K562 (cell line): ENCODE data around the gene ADAMTSL2. TPM values are rescaled to one million over a fixed set of nuclear protein-coding genes. Genes with fewer than 3 reads are reported as not detected.

ENCODE experiments used
- ATAC-seq: fragments of 200-7000 bp; cut with Tn5 transposase; 3 replicates; pipeline ENCODE4 v1.9.1; 2020; ENCODE audit warnings: moderate library complexity
- BruUV-seq: library from RNA; stranded (reverse); fragments of 400-500 nt; replicated peaks from 2 replicates; lab custom pipeline; 2021; lab: Mats Ljungman, UMichigan
- CTCF ChIA-PET: fragments of 300-600 bp; formaldehyde crosslinking; extraction: SDS; loops from one replicate; lab custom pipeline; 2021; ENCODE audit warnings: low intra/inter-chr PET ratio; lab: Yijun Ruan, JAX
- POLR2A ChIA-PET: fragments of 300-600, 350-650 bp; sonication (Branson Sonifier 250); formaldehyde crosslinking; extraction: SDS; loops from one replicate; lab custom pipeline; 2021; ENCODE audit warnings: antibody characterized with exemption, inconsistent platforms; lab: Yijun Ruan, JAX
- DNase-seq, 4 experiments: peaks; one replicate each; pipeline versions ENCODE4 v3.0.0 to v3.0.0-alpha.2; 2011 to 2018; ENCODE audit warnings: low spot score in 3 of 4, mixed read lengths in 3 of 4; ENCODE audit errors: extremely low read depth in 1 of 4
- FAIRE-seq: peaks from 2 replicates; lab custom pipeline; 2011; peaks lifted over from hg19 to GRCh38; lab: Jason Lieb, UNC
- H2AFZ ChIP-seq: 2 replicates; pipeline ENCODE4 v1.6.0; 2011; ENCODE audit warnings: low read depth, low read length, control low read depth, inconsistent platforms
- H3K27ac ChIP-seq: fragments of 200-600 bp; 3 replicates; pipeline ENCODE4 v1.8.0; 2011; ENCODE audit warnings: low read depth, mild to moderate bottlenecking, control low read depth, inconsistent platforms, low read length, moderate library complexity, mixed read lengths; ENCODE audit errors: extremely low read depth
- H3K27me3 ChIP-seq, 2 experiments: fragments of 300-600 bp in 1 of 2; 2 replicates in 1 of 2; 3 replicates in 1 of 2; pipeline versions ENCODE4 v1.6.0 to v1.8.0; 2011; ENCODE audit warnings: inconsistent platforms in 2 of 2, low read length in 2 of 2, mild to moderate bottlenecking in 1 of 2, mixed read lengths in 1 of 2, moderate library complexity in 1 of 2; ENCODE audit not compliant: control insufficient read depth in 2 of 2, insufficient read depth in 2 of 2
- H3K36me3 ChIP-seq: fragments of 300-600 bp; 3 replicates; pipeline ENCODE4 v1.8.0; 2011; ENCODE audit warnings: mild to moderate bottlenecking, low read length, inconsistent platforms; ENCODE audit not compliant: control insufficient read depth, insufficient read depth
- H3K4me1 ChIP-seq, 2 experiments: fragments of 200-600 bp in 1 of 2; replicated peaks in 1 of 2; 2 replicates in 1 of 2; 3 replicates in 1 of 2; pipeline versions ENCODE4 v1.5.1 to v1.8.0; 2011; ENCODE audit warnings: inconsistent platforms in 2 of 2, low read length in 2 of 2, mild to moderate bottlenecking in 1 of 2, mixed read lengths in 1 of 2, moderate library complexity in 1 of 2; ENCODE audit not compliant: control insufficient read depth in 2 of 2, insufficient read depth in 2 of 2
- H3K4me2 ChIP-seq: 2 replicates; pipeline ENCODE4 v1.6.1; 2011; ENCODE audit warnings: low read length, control low read depth, inconsistent platforms, mixed read lengths; ENCODE audit not compliant: insufficient read depth
- H3K4me3 ChIP-seq: fragments of 200-600 bp; sonication (generic), shearing (Covaris generic); 2 replicates; pipeline ENCODE4 v1.5.1; 2016; ENCODE audit warnings: control low read depth, inconsistent platforms
- H3K79me2 ChIP-seq: fragments of 200-600 bp; 3 replicates; pipeline ENCODE4 v1.8.0; 2011; ENCODE audit warnings: low read length, inconsistent platforms; ENCODE audit not compliant: control insufficient read depth, insufficient read depth
- H3K9ac ChIP-seq, 2 experiments: 2 replicates each; pipeline versions ENCODE4 v1.6.0 to v1.6.1; 2011; ENCODE audit warnings: low read depth in 2 of 2, low read length in 2 of 2, control low read depth in 1 of 2, inconsistent platforms in 1 of 2, mild to moderate bottlenecking in 1 of 2, mixed read lengths in 1 of 2; ENCODE audit not compliant: insufficient read depth in 1 of 2
- H3K9me1 ChIP-seq: one replicate; pipeline ENCODE4 v1.6.0; 2011; ENCODE audit warnings: inconsistent platforms, mild to moderate bottlenecking, low read length, moderate library complexity; ENCODE audit not compliant: control insufficient read depth, insufficient read depth
- H3K9me3 ChIP-seq: replicated peaks from 2 replicates; pipeline ENCODE4 v1.5.1; 2011; ENCODE audit warnings: low read depth, low read length, inconsistent platforms; ENCODE audit not compliant: control insufficient read depth, insufficient read depth
- H4K20me1 ChIP-seq: replicated peaks from 2 replicates; pipeline ENCODE4 v1.6.1; 2011; ENCODE audit warnings: low read length, inconsistent platforms, mixed read lengths; ENCODE audit not compliant: control insufficient read depth, insufficient read depth
- CREM ChIP-seq: IDR thresholded peaks from 2 replicates; pipeline ENCODE4 v1.6.1; 2014; ENCODE audit warnings: antibody characterized with exemption, low read depth
- CXXC5 ChIP-seq: fragments of 250-450 bp; sonication (Bioruptor Pico); IDR thresholded peaks from 2 replicates; pipeline ENCODE4 v1.8.0; 2022; ENCODE audit warnings: inconsistent platforms, mild to moderate bottlenecking, moderate library complexity
- DMBX1 ChIP-seq: fragments of 250-450 bp; sonication (Bioruptor Pico); IDR thresholded peaks from 2 replicates; pipeline ENCODE4 v1.8.0; 2022; ENCODE audit warnings: inconsistent platforms, mild to moderate bottlenecking, moderate library complexity, borderline replicate concordance
- EHMT2 ChIP-seq: fragments of 450-650 bp; IDR thresholded peaks from 2 replicates; pipeline ENCODE4 v1.6.1; 2018; ENCODE audit warnings: antibody characterized with exemption
- MAZ ChIP-seq, 2 experiments: fragments of 450-650 bp in 1 of 2; sonication (generic) in 1 of 2; formaldehyde crosslinking; IDR thresholded peaks in 1 of 2; conservative IDR thresholded peaks in 1 of 2; 2 replicates each; pipeline versions ENCODE4 v1.4.0 to v1.5.0; 2020; ENCODE audit warnings: mild to moderate bottlenecking in 1 of 2, missing genetic modification reagents in 1 of 2
- NONO ChIP-seq, 2 experiments: fragments of 200-400 bp in 1 of 2; fragments of 450-650 bp in 1 of 2; formaldehyde crosslinking in 1 of 2; IDR thresholded peaks; 2 replicates each; pipeline ENCODE4 v1.6.1; 2017; ENCODE audit warnings: low read depth in 2 of 2, mild to moderate bottlenecking in 2 of 2, moderate library complexity in 2 of 2, low read length in 1 of 2
- RBBP5 ChIP-seq: fragments of 200-600 bp; sonication (generic); IDR thresholded peaks from 2 replicates; pipeline ENCODE4 v1.6.1; 2012; ENCODE audit warnings: borderline replicate concordance, mild to moderate bottlenecking, low read length, control low read depth, inconsistent platforms; ENCODE audit not compliant: insufficient read depth, poor library complexity, severe bottlenecking
- RCOR1 ChIP-seq, 2 experiments: IDR thresholded peaks; 2 replicates each; pipeline ENCODE4 v1.6.1; 2012; ENCODE audit warnings: low read depth in 2 of 2, low read length in 2 of 2, borderline replicate concordance in 1 of 2, improper control_type of control experiment in 1 of 2
- SMAD4 ChIP-seq: fragments of 250-450 bp; sonication (Bioruptor Pico); conservative IDR thresholded peaks from 2 replicates; pipeline ENCODE4 v1.8.0; 2021; ENCODE audit warnings: inconsistent platforms, mild to moderate bottlenecking, moderate library complexity
- STAT5A ChIP-seq: IDR thresholded peaks from 2 replicates; pipeline ENCODE4 v1.6.1; 2012; ENCODE audit warnings: low read length, inconsistent platforms, borderline replicate concordance
- VEZF1 ChIP-seq: fragments of 200-800 bp; sonication (Bioruptor generic); IDR thresholded peaks from 2 replicates; pipeline ENCODE4 v1.6.1; 2017; ENCODE audit warnings: missing genetic modification characterization, missing compliant biosample characterization
- ZBTB7A ChIP-seq: IDR thresholded peaks from 2 replicates; pipeline ENCODE4 v1.6.1; 2011; ENCODE audit warnings: low read depth, mild to moderate bottlenecking, low read length, moderate library complexity, borderline replicate concordance; ENCODE audit not compliant: control insufficient read depth
- ZC3H4 ChIP-seq: sonication (generic); formaldehyde crosslinking; IDR thresholded peaks from 2 replicates; pipeline ENCODE4 v1.9.0; 2021; ENCODE audit warnings: missing genetic modification reagents, borderline replicate concordance
- ZNF316 ChIP-seq: fragments of 450-650 bp; IDR thresholded peaks from 2 replicates; pipeline ENCODE4 v1.6.1; 2016
- ZNF436 ChIP-seq: fragments of 250-450, 450-650 bp; sonication (Bioruptor Pico); formaldehyde crosslinking; IDR thresholded peaks from 2 replicates; pipeline ENCODE4 v1.7.0; 2020; ENCODE audit warnings: mild to moderate bottlenecking
- ZNF511 ChIP-seq: sonication (generic); formaldehyde crosslinking; IDR thresholded peaks from 2 replicates; pipeline ENCODE4 v1.8.0; 2022; ENCODE audit warnings: mild to moderate bottlenecking, missing genetic modification reagents
- ZNF766 ChIP-seq: fragments of 200-800 bp; sonication (Bioruptor generic); conservative IDR thresholded peaks from 2 replicates; pipeline ENCODE4 v1.6.1; 2016; ENCODE audit warnings: missing genetic modification characterization, missing compliant biosample characterization
- WGBS: fragments of 100-300 bp; shearing (Covaris generic); methylation state at CpG from one replicate; pipeline ENCODE4 v1.1.6; 2016; ENCODE audit warnings: low coverage, mixed read lengths; ENCODE audit not compliant: insufficient coverage; ENCODE audit errors: missing lambda C conversion rate; 5-methylcytosine and 5-hydroxymethylcytosine counted together
- in situ Hi-C: fragments of 300-500 bp; cut with MboI; formaldehyde crosslinking; loops from 4 replicates; pipeline ENCODE4 v1.15.0; 2018; ENCODE audit warnings: inconsistent platforms, mixed read lengths
- intact Hi-C: fragments of 100-400 bp; cut with micrococcal nuclease; formaldehyde crosslinking; loops from 2 replicates; pipeline ENCODE4 v1.14.2; 2022
- polyA plus RNA-seq, 8 experiments: library from polyadenylated mRNA; depleted of rRNA in 4 of 8; stranded (reverse) in 5 of 8; unstranded in 3 of 8; fragments of >200 nt; fragmentation: Nextera tagmentation in 2 of 8; fragmentation: Illumina TruSeq in 1 of 8; extraction: Ambion mirVana in 2 of 8; extraction: Trizol in 1 of 8; gene quantifications; 2 replicates each; pipeline versions ENCODE4 v1.2.1 to v1.2.3, GENCODE V29; 2011 to 2014; ENCODE audit warnings: inconsistent platforms in 1 of 8, missing spikeins in 1 of 8
- total RNA-seq, 7 experiments: library from RNA; depleted of rRNA in 6 of 7; stranded (reverse); fragments of >200 nt in 6 of 7; fragmentation: Illumina TruSeq in 2 of 7; extraction: Trizol in 2 of 7; gene quantifications; 2 replicates each; pipeline versions ENCODE4 v1.2.1 to v1.2.3, GENCODE V29; 2011 to 2021; ENCODE audit warnings: low replicate concordance in 1 of 7

Gene ADAMTSL2
- total and polyA plus RNA-seq, 9 of the 15 experiments (the other 6 are each of a cell fraction or from before 2014, with no cell fraction given): 0.04 TPM; not detected in 8

- in situ Hi-C loops: no loop called here
- no peak for FAIRE-seq
- Histone ChIP-seq H3K36me3 (no peaks in the 10 kb centered on the region), H3K9me3 (no peaks in the 10 kb centered on the region), H3K79me2 (no peaks in the 10 kb centered on the region), H2AFZ (no peak within 1 kb of the TSS), H3K27ac (no peak within 1 kb of the TSS), H3K4me3 (no peak within 1 kb of the TSS), H3K9me1 (no peaks in the 10 kb centered on the region), H4K20me1 (peaks cover 18% of the 10 kb centered on the region), H3K4me2 (no peak within 1 kb of the TSS), H3K9ac (no peak within 1 kb of the TSS), H3K4me1 (peaks cover 0 to 12% of the 10 kb centered on the region in 2 experiments; a peak in 2 of 5 replicates), H3K27me3 (peaks cover 11 to 53% of the 10 kb centered on the region in 2 experiments; a peak in 4 of 5 replicates)
- ChIA-PET CTCF (interaction anchor here (0.6 kb wide), 1 partner anchor 489 kb away, joined by 3 read pairs; no protein-coding TSS in a partner anchor), POLR2A (no interaction called here)
- 4% methylated on average over 27 of the region's 61 CpGs for WGBS
- ATAC-seq: peak; percentile 91
- intact Hi-C loops: no loop called here
- peak; percentile 53 to 89 (median 80) for DNase-seq
- no TSS peak for BruUV-seq
- TF ChIP-seq ZC3H4 (CRISPR knock-in tag) (no peak), DMBX1 (CRISPR knock-in tag) (peak; percentile 83), ZNF436 (CRISPR knock-in tag) (no peak), CXXC5 (peak; percentile 67), ZBTB7A (0 out of 2 replicates have a peak, but pooled peaks have one; percentile 18), VEZF1 (CRISPR knock-in tag) (peak; percentile 44), SMAD4 (peak; percentile 63), ZNF766 (CRISPR knock-in tag) (0 out of 2 replicates have a peak, but pooled peaks have one; percentile 23), EHMT2 (peak; percentile 94), NONO (IDR thresholded peaks at IDR 0.05; ENCODE audit: low read depth in 2 of 2, low read length in 1 of 2) (0 out of 4 replicates have a peak, but pooled peaks of 1 of the 2 experiments have one; percentile 24), MAZ (CRISPR knock-in tag; conservative IDR thresholded peaks at IDR 0.05 in 1 of 2, IDR thresholded peaks at IDR 0.05 in 1 of 2) (peak in 1 of 2 experiments; percentile 50; a peak in 2 of 4 replicates), ZNF316 (no peak), RCOR1 (IDR thresholded peaks at IDR 0.05; ENCODE audit: borderline replicate concordance in 1 of 2, low read depth in 2 of 2, low read length in 2 of 2) (peak in 1 of 2 experiments; percentile 44; a peak in 1 of 4 replicates), CREM (0 out of 2 replicates have a peak, but pooled peaks have one; percentile 36), RBBP5 (no peak), STAT5A (no peak), ZNF511 (peak; percentile 54; the same call in 1 of the 2 replicates)
These were observed 75.0 kb downstream of the ADAMTSL2 start, which contains the start of gene FAM163B for GRCh38 chr9:133609311-133610098. FAM163B (minus strand) TSS chr9:133609389; CDS start chr9:133580223, 29,166 bp downstream.
